ENCODE measurements around the gene CIT.

- TF ChIP-seq POLR2A (IDR thresholded peaks at IDR 0.05) (no peak), CTCF (IDR thresholded peaks at IDR 0.05) (no peak)
Observed at GRCh38 chr12:119925269-119925668, 48.1 kb upstream of the CIT start.

All from lower leg skin (tissue), 3 donors.